ENCODE data around the gene PLCD3. TPM values are rescaled to one million over a fixed set of nuclear protein-coding genes. Genes with fewer than 3 reads are reported as not detected.

PLCD3 gene
- total and polyA plus RNA-seq, 2 of the 4 experiments (the other 2 are of a cell fraction), result 5.6 to 36.6 TPM

DNA sequence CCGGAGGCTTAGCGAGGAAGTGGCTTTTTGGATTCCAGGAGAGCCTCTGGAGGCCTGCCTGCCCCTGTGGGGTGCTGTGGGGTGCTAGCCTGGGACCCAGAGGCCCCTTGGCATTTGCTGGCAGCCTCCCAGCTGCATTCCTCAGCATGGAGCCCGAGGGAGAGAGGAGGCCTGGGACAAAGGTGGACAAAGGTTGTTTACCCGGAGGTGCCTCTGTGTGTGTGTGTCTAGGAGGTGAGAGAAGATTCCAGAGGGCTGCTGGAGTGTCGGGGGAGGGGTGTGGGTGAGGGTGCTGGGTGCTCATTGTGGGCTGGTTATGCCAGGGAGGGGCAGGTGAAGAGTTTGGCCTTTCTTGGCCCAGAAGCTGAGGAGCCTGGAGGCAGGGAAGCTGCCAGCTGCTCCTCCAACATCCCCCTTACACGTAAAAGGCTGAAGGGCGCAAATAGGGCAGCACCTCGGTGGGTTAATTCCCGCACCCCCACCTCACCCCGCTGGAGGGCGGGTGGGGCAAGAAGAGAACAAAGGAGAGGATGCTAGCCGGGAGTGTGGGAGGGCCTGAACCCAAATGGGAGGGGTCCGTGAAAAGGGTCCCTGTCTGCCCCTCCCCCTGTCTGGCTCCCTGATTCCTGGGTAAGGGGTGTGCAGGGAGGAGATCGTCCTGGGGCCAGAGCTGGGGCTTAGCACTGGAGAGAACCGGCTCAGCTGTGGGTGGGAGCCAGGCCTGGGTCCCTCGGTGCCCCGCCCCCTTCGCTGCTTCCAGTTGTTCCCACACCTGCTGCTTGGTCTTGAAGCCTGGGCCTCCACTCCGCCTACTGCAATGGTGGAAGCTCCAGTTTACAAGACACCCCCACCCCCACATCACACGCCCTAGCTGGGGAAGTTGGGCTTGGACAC, 39.3 kb upstream of the PLCD3 start:
- Histone ChIP-seq H4K91ac (ENCODE audit: insufficient read depth, low read depth, low read length) (peak overlapping the region; percentile 96), H2BK20ac (ENCODE audit: low read depth, low read length) (peak overlapping the region; percentile 80), H2AFZ (replicated peaks; ENCODE audit: low read length, poor library complexity) (peak overlapping the region; percentile 93), H3K9me1 (ENCODE audit: insufficient read depth, low read length) (peaks cover 33% of the 10 kb centered on the region), H3K56ac (ENCODE audit: extremely low read depth, insufficient read depth, low read length) (peak overlapping the region; percentile 35; the same call in 1 of the 2 replicates), H3K79me1 (ENCODE audit: low read depth in 1 of 2, low read length in 2 of 2) (peaks cover 0 to 19% of the 10 kb centered on the region in 2 experiments; a peak in 1 of 4 replicates), H3K27ac (ENCODE audit: insufficient read depth, low read length) (peak overlapping the region; percentile 71), H3K18ac (ENCODE audit: low read depth, low read length) (peak overlapping the region; percentile 48), H3K14ac (replicated peaks; ENCODE audit: low read depth, low read length) (peak overlapping the region; percentile 91), H3K4me2 (ENCODE audit: low read depth, low read length) (peak overlapping the region; percentile 33), H2AK9ac (replicated peaks; ENCODE audit: low read depth, low read length, poor library complexity) (peak overlapping the region; percentile 95), H3K4me1 (ENCODE audit: control insufficient read depth, insufficient read depth, low read length) (peaks cover 30% of the 10 kb centered on the region), H3K9me3 (ENCODE audit: control insufficient read depth, insufficient read depth, low read length) (no peaks in the 10 kb centered on the region), H3K4ac (ENCODE audit: low read depth, low read length) (peak overlapping the region; percentile 96), H2BK120ac (ENCODE audit: low read depth, low read length) (peak overlapping the region; percentile 88), H3K23ac (ENCODE audit: low read depth, low read length) (peak overlapping the region; percentile 96), H4K20me1 (ENCODE audit: insufficient read depth, low read length) (no peaks in the 10 kb centered on the region), H2BK15ac (ENCODE audit: low read depth, low read length) (peak overlapping the region; percentile 91; the same call in 2 of the 3 replicates), H3K27me3 (ENCODE audit: control insufficient read depth, insufficient read depth, low read length) (no peaks in the 10 kb centered on the region), H2BK5ac (ENCODE audit: low read depth, low read length, poor library complexity, severe bottlenecking) (peak overlapping the region; percentile 76), H4K5ac (ENCODE audit: low read depth, low read length) (peak overlapping the region; percentile 83), H3K4me3 (ENCODE audit: insufficient read depth, low read depth, low read length) (no peak overlapping the region), H3K36me3 (ENCODE audit: control insufficient read depth, insufficient read depth, low read length) (peaks cover 4% of the 10 kb centered on the region; the same call in 1 of the 2 replicates), H4K8ac (ENCODE audit: low read depth in 2 of 2, low read length in 2 of 2) (peak overlapping the region; percentile 98 to 99), H3K9ac (ENCODE audit: low read depth, low read length) (peak overlapping the region; percentile 60), H2AK5ac (ENCODE audit: low read depth, low read length) (peak overlapping the region; percentile 87)
- WGBS, 2 experiments (ENCODE audit: extremely low coverage in 2 of 2, insufficient read length in 1 of 2), result 39% methylated on average over 8 of the region's 20 CpGs; no CpG with 5 or more reads in 1 of the 2 experiments
- in situ Hi-C loops (cut with MboI; ENCODE audit: low sequenced_read_pairs) (no loop called here), intact Hi-C loops (cut with micrococcal nuclease) (no loop called here), dilution Hi-C loops (cut with HindIII; ENCODE audit: low sequenced_read_pairs, unreplicated experiment) (no loop called here)
- ChIA-PET POLR2A (ENCODE audit: unreplicated experiment) (interaction anchor here (1.5 to 2.2 kb wide), 2 partner anchors 10 to 26 kb away, joined by 3 to 6 read pairs; partner anchors contain the start of gene HEXIM2), CTCF (interaction anchor here (0.8 to 1.7 kb wide), 4 partner anchors 10 to 36 kb away, joined by 3 to 7 read pairs (median 4); partner anchors contain the start of genes ACBD4 and HEXIM2)
- DNase-seq (no peak), ATAC-seq (ENCODE audit: low read depth) (peak; percentile 25)
- no TSS peak for BruUV-seq (replicated peaks)
- TF ChIP-seq MAFK (IDR thresholded peaks at IDR 0.05; ENCODE audit: low read depth, low read length), result no peak
- no peak for TF ChIP-seq RAD21 (IDR thresholded peaks at IDR 0.05; ENCODE audit: low read length)
- no peak for TF ChIP-seq BHLHE40 (IDR thresholded peaks at IDR 0.05; ENCODE audit: low read depth, low read length)
- TF ChIP-seq MXI1 (IDR thresholded peaks at IDR 0.05; ENCODE audit: borderline replicate concordance, low read depth, low read length), result no peak
- no peak for TF ChIP-seq CHD1 (IDR thresholded peaks at IDR 0.05; ENCODE audit: low read depth, low read length)
- TF ChIP-seq NFE2L2 (IDR thresholded peaks at IDR 0.05; ENCODE audit: low read depth, low read length), result no peak
- TF ChIP-seq, protein P1, sequence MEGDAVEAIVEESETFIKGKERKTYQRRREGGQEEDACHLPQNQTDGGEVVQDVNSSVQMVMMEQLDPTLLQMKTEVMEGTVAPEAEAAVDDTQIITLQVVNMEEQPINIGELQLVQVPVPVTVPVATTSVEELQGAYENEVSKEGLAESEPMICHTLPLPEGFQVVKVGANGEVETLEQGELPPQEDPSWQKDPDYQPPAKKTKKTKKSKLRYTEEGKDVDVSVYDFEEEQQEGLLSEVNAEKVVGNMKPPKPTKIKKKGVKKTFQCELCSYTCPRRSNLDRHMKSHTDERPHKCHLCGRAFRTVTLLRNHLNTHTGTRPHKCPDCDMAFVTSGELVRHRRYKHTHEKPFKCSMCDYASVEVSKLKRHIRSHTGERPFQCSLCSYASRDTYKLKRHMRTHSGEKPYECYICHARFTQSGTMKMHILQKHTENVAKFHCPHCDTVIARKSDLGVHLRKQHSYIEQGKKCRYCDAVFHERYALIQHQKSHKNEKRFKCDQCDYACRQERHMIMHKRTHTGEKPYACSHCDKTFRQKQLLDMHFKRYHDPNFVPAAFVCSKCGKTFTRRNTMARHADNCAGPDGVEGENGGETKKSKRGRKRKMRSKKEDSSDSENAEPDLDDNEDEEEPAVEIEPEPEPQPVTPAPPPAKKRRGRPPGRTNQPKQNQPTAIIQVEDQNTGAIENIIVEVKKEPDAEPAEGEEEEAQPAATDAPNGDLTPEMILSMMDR (conservative IDR thresholded peaks at IDR 0.05; ENCODE audit: low read depth, low read length), result no peak
- TF ChIP-seq FOS (IDR thresholded peaks at IDR 0.05; ENCODE audit: low read depth, low read length), result no peak
- TF ChIP-seq MAZ (IDR thresholded peaks at IDR 0.05; ENCODE audit: borderline replicate concordance, low read depth, low read length), result no peak
- TF ChIP-seq, protein P2, sequence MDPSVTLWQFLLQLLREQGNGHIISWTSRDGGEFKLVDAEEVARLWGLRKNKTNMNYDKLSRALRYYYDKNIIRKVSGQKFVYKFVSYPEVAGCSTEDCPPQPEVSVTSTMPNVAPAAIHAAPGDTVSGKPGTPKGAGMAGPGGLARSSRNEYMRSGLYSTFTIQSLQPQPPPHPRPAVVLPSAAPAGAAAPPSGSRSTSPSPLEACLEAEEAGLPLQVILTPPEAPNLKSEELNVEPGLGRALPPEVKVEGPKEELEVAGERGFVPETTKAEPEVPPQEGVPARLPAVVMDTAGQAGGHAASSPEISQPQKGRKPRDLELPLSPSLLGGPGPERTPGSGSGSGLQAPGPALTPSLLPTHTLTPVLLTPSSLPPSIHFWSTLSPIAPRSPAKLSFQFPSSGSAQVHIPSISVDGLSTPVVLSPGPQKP (IDR thresholded peaks at IDR 0.05; ENCODE audit: borderline replicate concordance, low read depth, low read length), result no peak
- TF ChIP-seq RFX5 (IDR thresholded peaks at IDR 0.05; ENCODE audit: low read depth, low read length), result no peak
- no peak for TF ChIP-seq POLR2A (IDR thresholded peaks at IDR 0.05; ENCODE audit: low read depth, low read length)
- no peak for TF ChIP-seq CEBPB (IDR thresholded peaks at IDR 0.05; ENCODE audit: low read depth, low read length)
- no peak for TF ChIP-seq SMC3 (IDR thresholded peaks at IDR 0.05; ENCODE audit: low read depth, low read length)
- TF ChIP-seq RCOR1 (IDR thresholded peaks at IDR 0.05; ENCODE audit: insufficient replicate concordance, low read length), result no peak
